Upper lobe of left lung (tissue), 4 donors: Measurements from ENCODE around the gene ODAD4.

Source experiments
- CTCF ChIP-seq, 6 experiments: fragments of 450-650 bp in 4 of 6; fragments of 200-600 bp in 2 of 6; sonication (generic) in 2 of 6; IDR thresholded peaks; one replicate each; pipeline ENCODE4 v1.5.1; 2016 to 2019; ENCODE audit warnings: antibody characterized with exemption in 6 of 6
- EP300 ChIP-seq, 4 donors: sonication (generic); formaldehyde crosslinking; IDR thresholded peaks; one replicate each; pipeline ENCODE4 v1.5.1; 2017; ENCODE audit warnings: antibody characterized with exemption in 4 of 4, control low read depth in 2 of 4
- POLR2A ChIP-seq, 4 donors: fragments of 450-650 bp; IDR thresholded peaks; one replicate each; pipeline ENCODE4 v1.5.1; 2016 to 2017; ENCODE audit warnings: antibody characterized with exemption in 4 of 4, mild to moderate bottlenecking in 2 of 4
- POLR2AphosphoS5 ChIP-seq, 2 donors: sonication (generic); formaldehyde crosslinking; IDR thresholded peaks; one replicate each; pipeline ENCODE4 v1.5.1; 2017; ENCODE audit warnings: antibody characterized with exemption in 2 of 2

GRCh38 chr17:41962111-41962510, 31.7 kb downstream of the ODAD4 start:
- TF ChIP-seq CTCF (IDR thresholded peaks at IDR 0.05) (no peak), POLR2AphosphoS5 (IDR thresholded peaks at IDR 0.05) (no peak), POLR2A (IDR thresholded peaks at IDR 0.05) (no peak), EP300 (IDR thresholded peaks at IDR 0.05) (no peak)
